VCaP (cell line): Measurements from ENCODE around the gene PDE11A.

Source experiments
- H3K27ac ChIP-seq: fragments of 450-650 bp; 2 replicates; pipeline ENCODE4 v1.5.1; 2017
- TF ChIP-seq, protein P1 (sequence below): fragments of 450-650 bp; conservative IDR thresholded peaks from 2 replicates; pipeline ENCODE4 v1.5.1; 2017; ENCODE audit warnings: mild to moderate bottlenecking, moderate library complexity

PDE11A gene

DNA sequence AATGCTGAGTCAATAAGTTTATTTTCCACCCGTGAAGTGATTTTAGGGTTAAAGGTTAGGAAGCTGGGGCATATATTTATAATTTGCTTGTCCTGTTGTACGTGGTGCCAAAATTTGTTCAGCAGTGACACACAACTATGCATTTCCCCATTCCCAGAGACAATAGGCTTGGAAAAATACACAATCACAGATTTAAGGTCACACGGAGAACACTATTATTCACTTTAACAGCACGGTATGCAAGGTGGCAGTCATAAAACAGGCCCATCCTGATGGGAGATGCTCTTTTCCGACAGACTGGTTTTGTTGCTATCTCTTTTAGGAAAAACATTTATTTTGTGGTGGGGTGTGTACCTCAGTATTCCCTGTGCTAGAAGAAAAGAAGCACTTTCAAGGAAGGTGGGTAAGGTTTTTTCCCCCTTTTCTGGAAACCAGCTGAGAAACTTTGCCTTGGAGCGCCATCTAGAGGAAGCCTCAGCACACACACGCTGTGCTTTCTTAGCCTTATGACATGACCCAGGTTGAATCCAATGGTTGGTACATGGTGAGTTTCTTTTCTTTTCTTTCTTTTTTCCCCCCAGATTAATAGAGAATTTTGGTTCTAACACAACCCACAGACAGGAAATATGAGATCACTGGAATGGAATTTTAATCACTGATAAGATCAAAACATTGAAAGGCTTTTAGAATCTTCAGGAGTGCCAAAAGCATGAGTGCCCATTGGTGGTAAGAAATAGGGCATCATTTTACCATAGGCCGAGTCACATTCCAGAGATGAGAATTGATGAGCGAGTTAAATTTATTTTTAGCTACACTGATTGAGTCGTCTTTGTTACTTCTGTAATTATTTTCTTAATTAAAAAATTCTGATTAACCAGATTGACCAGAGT is 347.9 kb downstream of the PDE11A start:
- no peak overlapping the region for H3K27ac ChIP-seq

DNA sequence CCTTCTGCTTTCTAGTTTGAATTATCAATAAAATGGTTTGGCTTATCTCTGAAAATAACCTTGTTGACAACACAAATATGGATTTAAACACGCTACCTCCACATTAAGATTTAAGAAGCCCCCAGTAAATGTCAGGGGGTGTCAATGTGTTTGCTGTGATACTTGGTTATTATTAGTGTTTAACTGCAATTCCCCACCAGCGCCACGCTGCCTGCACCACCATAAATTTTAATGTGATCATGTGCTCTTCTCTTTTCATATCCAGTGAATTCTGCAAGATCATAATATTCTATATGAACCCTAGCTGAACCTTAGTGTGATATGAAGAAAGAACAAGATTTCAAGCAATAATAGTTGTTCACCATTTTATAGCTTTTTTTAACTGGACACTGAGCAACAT is 349.3 kb downstream of the PDE11A start:
- H3K27ac ChIP-seq: no peak overlapping the region
- TF ChIP-seq, protein P1, sequence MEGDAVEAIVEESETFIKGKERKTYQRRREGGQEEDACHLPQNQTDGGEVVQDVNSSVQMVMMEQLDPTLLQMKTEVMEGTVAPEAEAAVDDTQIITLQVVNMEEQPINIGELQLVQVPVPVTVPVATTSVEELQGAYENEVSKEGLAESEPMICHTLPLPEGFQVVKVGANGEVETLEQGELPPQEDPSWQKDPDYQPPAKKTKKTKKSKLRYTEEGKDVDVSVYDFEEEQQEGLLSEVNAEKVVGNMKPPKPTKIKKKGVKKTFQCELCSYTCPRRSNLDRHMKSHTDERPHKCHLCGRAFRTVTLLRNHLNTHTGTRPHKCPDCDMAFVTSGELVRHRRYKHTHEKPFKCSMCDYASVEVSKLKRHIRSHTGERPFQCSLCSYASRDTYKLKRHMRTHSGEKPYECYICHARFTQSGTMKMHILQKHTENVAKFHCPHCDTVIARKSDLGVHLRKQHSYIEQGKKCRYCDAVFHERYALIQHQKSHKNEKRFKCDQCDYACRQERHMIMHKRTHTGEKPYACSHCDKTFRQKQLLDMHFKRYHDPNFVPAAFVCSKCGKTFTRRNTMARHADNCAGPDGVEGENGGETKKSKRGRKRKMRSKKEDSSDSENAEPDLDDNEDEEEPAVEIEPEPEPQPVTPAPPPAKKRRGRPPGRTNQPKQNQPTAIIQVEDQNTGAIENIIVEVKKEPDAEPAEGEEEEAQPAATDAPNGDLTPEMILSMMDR: no peak

More for the DNA sequence above, 347.9 kb downstream of the PDE11A start:
- TF ChIP-seq, protein P1: peak; percentile 84

DNA sequence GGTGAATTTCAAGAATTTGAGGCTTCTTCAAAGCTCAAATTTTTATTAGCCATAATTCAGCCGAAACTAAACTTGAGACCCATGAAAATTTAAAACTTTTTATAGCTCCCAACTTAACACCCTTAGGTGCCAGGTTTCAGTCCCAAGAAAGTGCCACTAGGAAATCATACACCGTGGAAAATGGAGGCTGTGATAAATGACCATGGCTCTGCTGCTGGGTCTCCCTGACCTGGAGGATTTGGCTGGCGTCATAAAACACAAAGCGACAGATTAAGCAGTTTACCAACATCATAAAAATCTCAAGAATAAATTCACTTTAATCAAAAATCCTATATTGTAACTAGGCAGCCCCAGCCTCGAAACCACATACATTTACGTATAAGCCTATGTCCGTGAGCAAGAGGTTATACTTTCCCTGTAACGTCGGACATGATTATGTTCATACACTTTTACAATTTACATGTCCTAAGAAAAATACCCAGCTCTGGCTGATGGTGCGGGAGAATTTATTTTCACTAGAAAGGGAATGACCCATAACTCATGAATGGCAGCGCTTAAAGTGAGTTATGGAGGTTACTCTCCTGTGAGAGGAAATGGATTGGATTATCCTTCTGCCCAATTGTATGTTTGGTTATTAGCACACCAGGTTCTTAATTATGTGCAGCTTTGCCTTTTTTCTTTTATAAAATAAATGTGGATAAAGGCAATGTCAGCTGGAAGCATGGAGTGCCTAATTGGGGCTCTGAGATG is 350.6 kb downstream of the PDE11A start:
- no peak overlapping the region for H3K27ac ChIP-seq
- TF ChIP-seq, protein P1: no peak

DNA sequence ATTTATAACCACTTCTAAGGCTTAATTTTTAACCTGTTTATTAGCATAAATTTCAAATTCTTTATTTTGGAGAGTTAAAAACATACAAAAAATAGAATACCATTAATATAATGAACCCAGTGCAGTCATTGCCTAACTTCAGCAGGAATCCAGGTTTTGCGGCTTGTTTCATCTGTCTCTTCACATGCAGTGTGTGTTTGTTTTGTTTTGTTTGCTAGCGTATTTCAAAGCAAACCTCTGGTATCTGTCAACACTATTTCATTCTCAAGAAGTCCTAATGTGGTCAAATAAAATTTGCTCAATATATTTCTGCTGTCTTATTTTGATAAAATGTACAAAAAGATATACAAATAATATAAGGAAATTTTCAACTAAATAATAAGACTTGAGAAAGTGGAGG is 351.5 kb downstream of the PDE11A start:
- H3K27ac ChIP-seq: no peak overlapping the region
- TF ChIP-seq, protein P1: no peak

DNA sequence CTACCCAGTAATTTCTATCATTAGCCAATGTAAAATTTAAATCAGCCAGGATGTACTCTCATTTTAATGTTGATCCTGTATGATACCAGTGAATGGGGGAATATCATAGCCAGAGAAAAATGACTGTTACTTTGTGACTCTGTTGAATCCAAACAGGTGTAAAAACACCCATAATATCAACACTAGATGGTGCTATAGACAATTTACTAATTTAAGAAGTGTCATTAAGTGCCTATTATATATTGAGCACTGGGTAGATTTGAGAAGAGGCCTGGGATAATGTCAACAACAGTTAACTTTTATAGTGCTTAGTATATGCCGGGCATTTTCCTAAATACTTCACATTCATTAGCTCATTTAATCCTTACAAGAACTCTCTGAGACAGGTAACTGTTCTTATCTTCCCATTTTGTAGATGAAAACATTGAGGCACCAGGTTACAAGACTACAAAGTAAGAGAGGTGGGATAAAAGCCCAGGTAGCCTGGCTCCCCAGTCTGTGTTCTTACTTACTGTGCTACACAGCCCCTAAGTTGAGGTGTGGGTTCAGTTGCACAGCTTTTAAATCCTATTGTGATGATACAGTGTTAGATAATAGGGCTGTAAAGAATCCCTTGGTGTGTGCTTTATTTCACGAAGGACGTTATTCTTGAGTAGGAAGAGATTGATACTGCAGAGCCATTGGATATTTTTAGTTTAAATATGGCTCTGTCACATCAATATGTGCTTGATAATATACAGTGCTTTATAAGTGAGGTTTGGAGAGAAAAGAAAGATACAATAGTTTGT is 354.6 kb downstream of the PDE11A start:
- TF ChIP-seq, protein P1: peak; percentile 39; the same call in 1 of the 2 replicates
- H3K27ac ChIP-seq: no peak overlapping the region

DNA sequence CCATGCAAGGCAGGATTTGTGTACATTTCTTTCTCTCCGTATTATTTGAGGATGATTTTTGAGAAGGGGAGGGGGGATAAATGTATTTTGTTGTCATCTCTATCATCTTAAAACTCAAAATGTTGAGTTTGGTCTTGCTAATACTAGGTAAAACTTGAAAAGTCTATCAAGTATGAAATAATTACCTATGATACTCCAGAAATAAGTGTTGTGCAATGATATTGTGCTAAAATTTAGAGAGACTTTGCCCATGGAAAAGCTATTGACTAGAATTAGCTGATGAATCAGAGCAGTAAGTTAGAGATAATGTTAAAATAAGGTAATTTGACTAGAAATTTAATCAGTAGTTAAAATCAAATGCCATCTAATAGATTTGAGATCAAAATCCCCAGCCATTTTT is 356.1 kb downstream of the PDE11A start:
- TF ChIP-seq, protein P1: no peak
- no peak overlapping the region for H3K27ac ChIP-seq

DNA sequence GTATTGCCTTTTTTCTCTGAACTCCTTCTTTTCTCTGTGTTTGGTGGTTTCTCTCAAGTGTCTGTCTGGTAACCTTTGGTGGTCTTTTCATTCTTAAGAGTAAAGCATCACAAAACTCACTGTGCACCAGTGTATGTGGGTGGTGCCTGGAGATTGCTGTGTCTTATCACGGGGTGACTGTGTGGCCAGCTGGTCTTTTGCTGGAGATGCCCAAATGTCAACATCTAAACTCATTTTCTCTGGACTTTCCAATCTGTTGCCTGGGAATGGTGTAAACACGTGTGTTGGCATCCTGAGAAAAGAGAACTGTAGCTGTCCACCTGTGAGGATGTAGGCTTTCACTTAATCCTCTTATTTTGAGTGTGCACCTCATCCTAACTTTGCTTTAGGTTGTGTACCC is 356.8 kb downstream of the PDE11A start:
- H3K27ac ChIP-seq: no peak overlapping the region
- TF ChIP-seq, protein P1: no peak
